DMS79 (cell line): ENCODE data around the gene HS3ST3A1.

Experiments
- DNase-seq: peaks from one replicate; lab custom pipeline; 2025; lab: John Stamatoyannopoulos, UW

Gene HS3ST3A1

GRCh38 chr17:13598353-13599167, 3.2 kb downstream of the HS3ST3A1 start:
- no peak for DNase-seq

- no peak for DNase-seq
Measured at GRCh38 chr17:13597723-13598347, 3.9 kb downstream of the HS3ST3A1 start.

GRCh38 chr17:13596241-13596923, 5.3 kb downstream of the HS3ST3A1 start:
- DNase-seq, result no peak

GRCh38 chr17:13595599-13595899, 6.2 kb downstream of the HS3ST3A1 start:
- no peak for DNase-seq

GRCh38 chr17:13594762-13595598, 6.7 kb downstream of the HS3ST3A1 start:
- DNase-seq, result peak; percentile 3

- no peak for DNase-seq
Measured at GRCh38 chr17:13594310-13594709, 7.4 kb downstream of the HS3ST3A1 start.

- DNase-seq, result no peak
Measured at GRCh38 chr17:13593757-13594156, 8.0 kb downstream of the HS3ST3A1 start.

- DNase-seq, result no peak
Measured at GRCh38 chr17:13593021-13593751, 8.5 kb downstream of the HS3ST3A1 start.

GRCh38 chr17:13592427-13592826, 9.3 kb downstream of the HS3ST3A1 start:
- no peak for DNase-seq

- DNase-seq, result no peak
Measured at GRCh38 chr17:13590441-13590840, 11.3 kb downstream of the HS3ST3A1 start.

- DNase-seq, result no peak
Measured at GRCh38 chr17:13589658-13590057, 12.1 kb downstream of the HS3ST3A1 start.

GRCh38 chr17:13587487-13588338, 14.0 kb downstream of the HS3ST3A1 start:
- DNase-seq, result no peak

GRCh38 chr17:13584701-13585080, 17.0 kb downstream of the HS3ST3A1 start:
- DNase-seq, result no peak

GRCh38 chr17:13583996-13584700, 17.6 kb downstream of the HS3ST3A1 start:
- no peak for DNase-seq

GRCh38 chr17:13582776-13583547, 18.8 kb downstream of the HS3ST3A1 start:
- no peak for DNase-seq

- DNase-seq, result no peak
Measured at GRCh38 chr17:13581925-13582324, 19.8 kb downstream of the HS3ST3A1 start.

- DNase-seq, result no peak
Measured at GRCh38 chr17:13580790-13581189, 20.9 kb downstream of the HS3ST3A1 start.

GRCh38 chr17:13576661-13577526, 24.8 kb downstream of the HS3ST3A1 start:
- no peak for DNase-seq
